Astrocyte (in vitro differentiated cells and primary cell): Measurements from ENCODE around the gene RPS3A.

Experiments used
- EZH2 ChIP-seq: IDR thresholded peaks from 2 replicates; pipeline ENCODE4 v1.6.1; 2012; ENCODE audit warnings: mild to moderate bottlenecking, low read length, inconsistent platforms; ENCODE audit not compliant: insufficient read depth
- TF ChIP-seq, protein P1 (sequence below): IDR thresholded peaks from 2 replicates; pipeline ENCODE4 v1.5.1; 2011; ENCODE audit warnings: low read depth, mild to moderate bottlenecking, inconsistent platforms, low read length, moderate library complexity; ENCODE audit not compliant: insufficient read depth

DNA sequence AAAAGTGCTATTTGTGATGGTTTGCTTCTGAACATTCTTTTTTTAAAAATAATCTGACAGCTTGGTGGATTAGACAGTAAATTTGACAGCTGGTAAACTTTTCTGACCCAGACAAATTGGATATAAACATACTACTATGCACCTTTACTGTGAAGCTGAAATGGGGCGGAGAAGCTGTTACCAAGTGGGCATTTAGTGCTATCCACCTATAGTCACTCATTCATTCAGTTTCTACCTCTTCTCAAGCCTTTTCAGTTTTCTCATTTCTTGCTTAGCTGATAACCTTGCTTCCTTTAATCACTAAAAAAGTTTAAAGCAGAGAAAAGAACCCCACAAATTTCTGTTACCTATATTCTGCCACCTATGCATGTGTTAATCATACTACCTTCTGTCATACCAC is 5.2 kb downstream of the RPS3A start:
- TF ChIP-seq, protein P1, sequence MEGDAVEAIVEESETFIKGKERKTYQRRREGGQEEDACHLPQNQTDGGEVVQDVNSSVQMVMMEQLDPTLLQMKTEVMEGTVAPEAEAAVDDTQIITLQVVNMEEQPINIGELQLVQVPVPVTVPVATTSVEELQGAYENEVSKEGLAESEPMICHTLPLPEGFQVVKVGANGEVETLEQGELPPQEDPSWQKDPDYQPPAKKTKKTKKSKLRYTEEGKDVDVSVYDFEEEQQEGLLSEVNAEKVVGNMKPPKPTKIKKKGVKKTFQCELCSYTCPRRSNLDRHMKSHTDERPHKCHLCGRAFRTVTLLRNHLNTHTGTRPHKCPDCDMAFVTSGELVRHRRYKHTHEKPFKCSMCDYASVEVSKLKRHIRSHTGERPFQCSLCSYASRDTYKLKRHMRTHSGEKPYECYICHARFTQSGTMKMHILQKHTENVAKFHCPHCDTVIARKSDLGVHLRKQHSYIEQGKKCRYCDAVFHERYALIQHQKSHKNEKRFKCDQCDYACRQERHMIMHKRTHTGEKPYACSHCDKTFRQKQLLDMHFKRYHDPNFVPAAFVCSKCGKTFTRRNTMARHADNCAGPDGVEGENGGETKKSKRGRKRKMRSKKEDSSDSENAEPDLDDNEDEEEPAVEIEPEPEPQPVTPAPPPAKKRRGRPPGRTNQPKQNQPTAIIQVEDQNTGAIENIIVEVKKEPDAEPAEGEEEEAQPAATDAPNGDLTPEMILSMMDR: no peak
- TF ChIP-seq EZH2: no peak
